Measurements from ENCODE around the gene ITPA. TPM values are rescaled to one million over a fixed set of nuclear protein-coding genes. Genes with fewer than 3 reads are reported as not detected.

ITPA gene
- total and polyA plus RNA-seq, 11 donors: 15.3 to 48.3 (median 22.2) TPM

DNA sequence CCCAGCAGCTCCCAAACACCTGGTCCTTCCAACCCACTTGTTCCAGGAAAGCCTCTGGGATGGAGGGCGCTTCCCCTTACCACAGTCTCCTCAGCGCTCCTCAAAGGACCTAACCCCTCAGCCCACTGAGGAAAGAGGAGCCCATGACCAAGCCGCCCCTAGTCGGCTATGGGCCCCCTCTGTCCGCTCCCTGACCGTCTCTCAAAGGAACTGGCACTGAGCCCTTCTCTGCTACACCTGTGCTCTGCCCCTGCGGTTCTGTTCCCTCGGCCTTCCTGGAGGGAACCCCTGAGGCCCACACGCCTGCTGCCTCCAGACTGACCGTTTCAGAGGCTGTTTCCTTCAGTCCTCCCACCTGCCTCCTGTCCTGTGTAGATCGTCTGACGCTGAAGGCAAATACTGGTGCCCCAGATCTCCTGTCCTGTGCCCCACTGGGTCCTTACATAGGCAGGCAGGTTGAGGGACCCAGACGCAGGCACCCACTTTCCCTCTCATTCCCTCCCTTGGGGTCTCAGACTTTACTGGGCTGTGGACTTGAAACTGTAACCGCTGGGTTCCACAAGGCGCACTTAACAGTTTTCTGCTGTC, 31.6 kb downstream of the ITPA start:
- H3K4me3 ChIP-seq: peak overlapping the region in 6 of 12 donors; percentile 56 to 86 (median 72)
- TF ChIP-seq POLR2A (IDR thresholded peaks at IDR 0.05) (no peak), CTCF (IDR thresholded peaks at IDR 0.05) (no peak)
- intact Hi-C loops (cut with DNase I): no loop called here
- DNase-seq: no peak
- no peak for ATAC-seq
- H3K36me3 ChIP-seq: no peaks in the 10 kb centered on the region
- WGBS, 4 donors: 84 to 86% (median 84%) methylated on average over 14 to 15 of the region's 15 CpGs
- H3K27me3 ChIP-seq: peaks cover 5 to 48% (median 36%) of the 10 kb centered on the region in 9 donors
- H3K9me3 ChIP-seq: no peaks in the 10 kb centered on the region
- H3K27ac ChIP-seq: no peak overlapping the region
- peaks cover 0 to 29% (median 17%) of the 10 kb centered on the region in 12 donors for H3K4me1 ChIP-seq

GRCh38 chr20:3242172-3242692, 32.9 kb downstream of the ITPA start:
- no peak for TF ChIP-seq CTCF (IDR thresholded peaks at IDR 0.05)
- TF ChIP-seq POLR2A (IDR thresholded peaks at IDR 0.05): no peak
- DNase-seq (no peak), ATAC-seq (no peak)
- Histone ChIP-seq H3K27me3 (peaks cover 5 to 39% (median 30%) of the 10 kb centered on the region in 9 donors), H3K9me3 (no peaks in the 10 kb centered on the region), H3K27ac (no peak overlapping the region), H3K4me3 (no peak overlapping the region), H3K4me1 (peaks cover 0 to 29% (median 17%) of the 10 kb centered on the region in 12 donors), H3K36me3 (no peaks in the 10 kb centered on the region)
- 67 to 79% (median 72%) methylated on average over 6 of the region's 6 CpGs for WGBS, 4 donors
- intact Hi-C loops (cut with DNase I): no loop called here

DNA sequence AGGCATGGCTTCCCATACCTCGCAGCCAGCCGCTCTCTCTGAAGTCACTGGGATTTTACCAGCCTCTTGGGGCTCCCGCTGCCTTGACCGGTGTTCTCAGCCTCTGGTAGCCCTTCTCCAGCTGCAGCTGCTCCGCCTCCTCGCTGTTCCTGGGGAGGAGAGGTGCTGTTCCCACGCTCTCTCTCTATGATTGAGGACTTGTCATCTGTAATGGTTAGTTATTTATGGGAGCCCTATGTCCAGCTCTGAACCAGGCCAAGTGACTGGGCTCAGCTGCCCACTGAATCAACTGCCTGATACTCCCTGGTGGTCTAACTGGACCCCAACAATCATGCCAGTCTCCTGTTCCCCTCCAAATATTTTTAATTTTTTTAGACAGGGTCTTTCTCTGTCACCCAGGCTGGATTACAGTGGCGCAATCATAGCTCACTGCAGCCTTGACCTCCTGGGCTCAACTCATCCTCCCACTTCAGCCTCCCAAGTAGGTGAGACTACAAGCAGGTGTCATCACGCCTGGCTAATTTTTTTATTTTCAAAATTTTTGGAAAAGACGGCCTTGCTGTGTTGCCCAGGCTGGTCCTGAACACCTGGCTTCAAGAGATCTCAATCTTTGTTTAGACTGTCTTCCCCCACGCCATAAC, 34.5 kb downstream of the ITPA start:
- Histone ChIP-seq H3K27ac (no peak overlapping the region), H3K4me3 (no peak overlapping the region), H3K36me3 (no peaks in the 10 kb centered on the region), H3K9me3 (no peaks in the 10 kb centered on the region), H3K4me1 (peaks cover 0 to 29% (median 15%) of the 10 kb centered on the region in 12 donors), H3K27me3 (peaks cover 3 to 28% (median 14%) of the 10 kb centered on the region in 9 donors)
- ATAC-seq (no peak), DNase-seq (no peak)
- TF ChIP-seq POLR2A (IDR thresholded peaks at IDR 0.05) (no peak), CTCF (IDR thresholded peaks at IDR 0.05) (no peak)
- intact Hi-C loops (cut with DNase I): no loop called here
- 70 to 77% (median 75%) methylated on average over 10 to 11 of the region's 11 CpGs for WGBS, 4 donors

GRCh38 chr20:3244613-3245012, 35.3 kb downstream of the ITPA start:
- TF ChIP-seq POLR2A (IDR thresholded peaks at IDR 0.05) (no peak), CTCF (IDR thresholded peaks at IDR 0.05) (no peak)
- H3K4me1 ChIP-seq: peaks cover 0 to 25% (median 16%) of the 10 kb centered on the region in 12 donors
- no peak overlapping the region for H3K4me3 ChIP-seq
- ATAC-seq: no peak
- intact Hi-C loops (cut with DNase I): no loop called here
- H3K36me3 ChIP-seq: no peaks in the 10 kb centered on the region
- peaks cover 0 to 27% (median 8%) of the 10 kb centered on the region in 9 donors for H3K27me3 ChIP-seq
- 82 to 100% (median 85%) methylated on average over 1 of the region's 1 CpG for WGBS, 4 donors
- no peak overlapping the region for H3K27ac ChIP-seq
- no peak for DNase-seq
- H3K9me3 ChIP-seq: no peaks in the 10 kb centered on the region

All from heart left ventricle (tissue), 16 donors.